Activated T-cell treated with anti-CD3 and anti-CD28 coated beads, Interleukin-2, amount 50 U/mL, for 4 hours (primary cell): ENCODE data around the gene BCL6. TPM values are rescaled to one million over a fixed set of nuclear protein-coding genes. Genes with fewer than 3 reads are reported as not detected.

Experiments
- ATAC-seq, 2 donors: fragments of 200-7000 bp; cut with Tn5 transposase; one replicate each; pipeline ENCODE4 v1.10.0; 2021
- DNase-seq: peaks from one replicate; pipeline ENCODE4 v3.0.0-alpha.2; 2020
- H3K27me3 Mint-ChIP-seq: one replicate; pipeline ENCODE4 v1.8.0; 2021; ENCODE audit warnings: low read depth, mixed read lengths
- H3K36me3 Mint-ChIP-seq: one replicate; pipeline ENCODE4 v1.8.0; 2022; ENCODE audit warnings: mixed read lengths; ENCODE audit not compliant: insufficient read depth
- H3K4me1 Mint-ChIP-seq: one replicate; pipeline ENCODE4 v1.8.0; 2021; ENCODE audit warnings: low read depth, mixed read lengths
- H3K4me3 Mint-ChIP-seq: one replicate; pipeline ENCODE4 v1.8.0; 2021; ENCODE audit warnings: mild to moderate bottlenecking, moderate library complexity, mixed read lengths
- H3K9me3 Mint-ChIP-seq: one replicate; pipeline ENCODE4 v1.8.0; 2021; ENCODE audit warnings: mixed read lengths
- total RNA-seq, 3 donors: library from RNA; stranded (reverse); gene quantifications; one replicate each; pipeline ENCODE4 v1.2.1, GENCODE V29; 2021

The BCL6 gene
- total RNA-seq, 3 donors from 2014 or later = 35.7 to 40.5 (median 39.1) TPM

DNA sequence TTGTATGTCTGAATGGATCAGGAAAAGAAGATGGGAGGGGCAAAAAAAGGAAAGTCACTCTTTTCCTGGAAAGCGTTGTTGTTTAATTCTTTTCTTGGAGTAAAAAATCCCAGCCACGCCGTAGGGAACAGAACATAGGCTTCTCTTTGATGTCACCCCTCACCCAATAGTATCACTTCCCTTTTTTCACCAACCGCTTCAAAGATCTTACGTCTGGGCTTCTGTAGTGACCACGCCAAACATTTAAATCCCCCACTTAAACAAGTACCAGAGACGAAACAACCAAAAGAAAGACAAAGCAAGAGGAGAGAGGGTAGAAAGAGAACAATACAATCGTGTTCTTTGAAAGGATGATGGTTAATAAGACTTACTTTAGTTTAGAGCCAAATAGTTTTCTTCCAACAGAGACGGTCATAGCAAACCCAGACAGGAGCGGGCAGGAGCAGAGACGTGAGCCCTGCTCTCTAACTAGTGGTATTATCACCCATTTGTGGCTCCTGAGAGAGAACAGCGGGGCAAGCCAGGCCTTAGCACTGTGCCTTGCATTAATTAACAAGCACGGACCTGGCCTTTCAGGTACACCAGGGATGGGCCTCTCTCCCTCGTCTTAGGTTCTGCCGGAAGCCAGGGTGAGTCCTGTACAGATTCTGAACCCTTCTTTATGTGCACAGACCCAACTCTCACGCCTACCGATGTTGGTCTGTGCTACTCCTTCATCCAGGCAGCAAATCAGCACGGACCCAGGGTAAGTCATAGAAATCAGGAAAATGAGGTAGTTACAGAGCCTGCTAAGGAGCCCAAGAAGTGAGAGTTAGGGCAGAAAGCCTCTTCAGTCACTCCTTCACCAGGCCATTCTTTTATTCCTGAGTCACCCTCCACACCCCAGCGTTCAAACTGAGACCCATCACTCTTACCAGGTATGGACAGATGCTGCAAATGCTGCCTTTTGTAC lies 28.2 kb upstream of the BCL6 start:
- no peaks in the 10 kb centered on the region for H3K9me3 Mint-ChIP-seq
- H3K4me1 Mint-ChIP-seq = peaks cover 46% of the 10 kb centered on the region

GRCh38 chr3:187770224-187770623 lies 25.0 kb upstream of the BCL6 start:
- Mint-ChIP-seq H3K9me3 (no peaks in the 10 kb centered on the region), H3K27me3 (no peaks in the 10 kb centered on the region), H3K36me3 (no peaks in the 10 kb centered on the region), H3K4me3 (no peak overlapping the region), H3K4me1 (peaks cover 33% of the 10 kb centered on the region)
- ATAC-seq (peak; percentile 96 to 97), DNase-seq (no peak)

More for the DNA sequence above, 28.2 kb upstream of the BCL6 start:
- H3K27me3 Mint-ChIP-seq = no peaks in the 10 kb centered on the region
- no peaks in the 10 kb centered on the region for H3K36me3 Mint-ChIP-seq
- ATAC-seq (no peak), DNase-seq (no peak)
- no peak overlapping the region for H3K4me3 Mint-ChIP-seq

DNA sequence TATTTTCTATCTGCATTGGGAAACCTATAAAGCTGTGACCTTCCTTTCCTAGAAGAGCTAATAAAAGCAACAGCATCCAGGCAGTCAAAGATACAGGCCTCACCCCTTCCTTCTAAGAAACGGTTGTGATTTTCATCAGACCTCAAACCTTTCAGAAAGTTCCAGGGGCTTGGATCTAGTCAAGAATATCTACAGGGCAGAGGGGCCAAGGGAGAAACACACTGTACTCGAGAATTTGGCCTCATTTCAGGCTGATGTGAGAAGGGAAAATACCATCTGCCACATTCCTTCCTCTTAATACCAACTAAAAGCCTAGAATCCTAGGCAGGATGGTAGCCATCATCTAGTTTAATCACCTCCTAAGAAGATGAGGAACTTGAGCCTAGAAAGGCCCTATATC lies 24.5 kb upstream of the BCL6 start:
- Mint-ChIP-seq H3K4me3 (no peak overlapping the region), H3K36me3 (no peaks in the 10 kb centered on the region), H3K27me3 (no peaks in the 10 kb centered on the region), H3K4me1 (peaks cover 33% of the 10 kb centered on the region), H3K9me3 (no peaks in the 10 kb centered on the region)
- ATAC-seq (peak in 1 of 2 donors; percentile 7), DNase-seq (no peak)

GRCh38 chr3:187767266-187768012 lies 22.2 kb upstream of the BCL6 start:
- ATAC-seq = no peak

DNA sequence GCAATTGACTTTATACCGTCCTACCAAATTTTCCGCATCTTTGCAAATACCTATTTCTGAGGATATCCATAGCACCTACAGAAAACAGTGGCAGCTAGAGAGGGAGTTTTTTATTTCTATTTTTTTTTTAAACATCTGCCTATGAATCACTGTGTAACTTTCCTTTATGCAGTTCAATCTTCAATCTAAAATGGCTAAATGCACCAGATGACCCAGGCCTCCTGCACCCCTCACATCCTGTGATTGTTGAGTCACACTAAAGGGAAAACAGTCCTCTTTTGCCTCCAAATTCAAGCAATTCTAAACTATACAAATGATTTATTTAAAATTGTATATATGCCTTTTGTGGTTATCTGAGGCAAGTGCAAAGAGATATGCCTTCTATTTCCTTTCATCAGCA lies 20.1 kb upstream of the BCL6 start:
- Mint-ChIP-seq H3K4me1 (peaks cover 22% of the 10 kb centered on the region), H3K4me3 (no peak overlapping the region), H3K36me3 (no peaks in the 10 kb centered on the region), H3K27me3 (no peaks in the 10 kb centered on the region), H3K9me3 (no peaks in the 10 kb centered on the region)
- ATAC-seq (no peak), DNase-seq (no peak)

More at GRCh38 chr3:187767266-187768012, 22.2 kb upstream of the BCL6 start:
- Mint-ChIP-seq H3K27me3 (no peaks in the 10 kb centered on the region), H3K4me1 (peaks cover 27% of the 10 kb centered on the region), H3K9me3 (no peaks in the 10 kb centered on the region), H3K36me3 (no peaks in the 10 kb centered on the region), H3K4me3 (no peak overlapping the region)
- no peak for DNase-seq

DNA sequence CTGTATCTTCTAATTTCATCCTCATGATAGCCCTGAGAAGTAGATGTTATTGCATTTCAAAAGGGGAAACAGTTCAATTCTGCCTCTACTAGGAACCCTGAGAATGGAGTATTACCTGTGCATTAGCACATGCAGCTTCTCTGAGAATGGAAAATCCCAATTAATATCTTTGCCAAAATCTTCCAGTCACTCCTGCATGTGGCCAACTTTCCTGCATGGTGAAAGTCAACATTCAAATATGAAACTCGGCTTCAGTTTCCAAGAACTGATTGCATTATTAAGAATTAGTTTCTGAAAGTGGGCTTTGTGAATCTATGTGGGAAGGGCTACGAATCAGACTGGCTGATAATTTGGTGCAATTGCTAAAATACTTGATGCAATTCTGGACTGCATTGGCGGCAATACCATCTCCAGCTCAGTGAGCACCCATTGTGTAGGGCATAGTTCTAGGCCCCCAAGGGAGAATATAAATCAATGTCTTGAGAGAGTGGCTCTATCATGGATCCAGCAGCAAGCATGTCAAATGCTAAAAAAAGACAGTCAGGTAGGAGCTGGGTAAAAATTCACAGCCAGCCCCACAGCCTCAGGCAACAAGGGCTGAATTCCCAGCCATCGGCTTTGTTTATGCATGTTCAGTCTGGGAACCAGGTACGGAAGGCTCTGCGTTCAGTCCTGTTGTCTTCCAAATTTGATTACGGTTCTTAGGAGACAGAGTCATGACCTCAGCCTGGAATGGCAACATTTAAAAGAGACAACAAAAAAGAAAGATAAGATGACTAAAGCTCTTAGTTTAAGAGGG lies 18.8 kb upstream of the BCL6 start:
- Mint-ChIP-seq H3K4me1 (peaks cover 9% of the 10 kb centered on the region), H3K36me3 (no peaks in the 10 kb centered on the region), H3K27me3 (no peaks in the 10 kb centered on the region), H3K9me3 (no peaks in the 10 kb centered on the region), H3K4me3 (no peak overlapping the region)
- DNase-seq (no peak), ATAC-seq (no peak)

GRCh38 chr3:187762792-187763191 lies 17.5 kb upstream of the BCL6 start:
- ATAC-seq (no peak), DNase-seq (no peak)
- Mint-ChIP-seq H3K27me3 (no peaks in the 10 kb centered on the region), H3K4me1 (no peaks in the 10 kb centered on the region), H3K4me3 (no peak overlapping the region), H3K9me3 (no peaks in the 10 kb centered on the region), H3K36me3 (no peaks in the 10 kb centered on the region)

DNA sequence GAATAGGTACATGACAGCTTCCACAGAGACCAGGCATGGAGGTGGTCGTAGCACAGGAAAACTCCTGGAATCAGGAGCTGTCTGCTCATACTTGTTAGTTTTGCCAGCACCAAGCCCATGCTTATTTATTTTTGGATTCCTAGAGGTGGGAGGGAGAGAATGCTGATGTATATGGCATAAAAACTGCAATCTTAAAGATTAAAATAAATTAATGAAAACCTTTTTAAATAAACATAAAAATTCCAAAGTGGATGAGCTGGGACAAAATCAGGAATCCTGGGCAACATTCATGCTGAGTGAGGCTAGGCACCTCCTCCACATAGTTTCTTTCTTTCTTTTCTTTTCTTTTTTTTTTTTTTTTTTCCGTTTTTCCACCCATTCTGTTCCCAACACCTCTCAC lies 14.3 kb upstream of the BCL6 start:
- no peaks in the 10 kb centered on the region for H3K4me1 Mint-ChIP-seq
- no peaks in the 10 kb centered on the region for H3K9me3 Mint-ChIP-seq
- no peaks in the 10 kb centered on the region for H3K27me3 Mint-ChIP-seq
- DNase-seq = no peak
- H3K36me3 Mint-ChIP-seq = no peaks in the 10 kb centered on the region
- H3K4me3 Mint-ChIP-seq = no peak overlapping the region
- no peak for ATAC-seq

DNA sequence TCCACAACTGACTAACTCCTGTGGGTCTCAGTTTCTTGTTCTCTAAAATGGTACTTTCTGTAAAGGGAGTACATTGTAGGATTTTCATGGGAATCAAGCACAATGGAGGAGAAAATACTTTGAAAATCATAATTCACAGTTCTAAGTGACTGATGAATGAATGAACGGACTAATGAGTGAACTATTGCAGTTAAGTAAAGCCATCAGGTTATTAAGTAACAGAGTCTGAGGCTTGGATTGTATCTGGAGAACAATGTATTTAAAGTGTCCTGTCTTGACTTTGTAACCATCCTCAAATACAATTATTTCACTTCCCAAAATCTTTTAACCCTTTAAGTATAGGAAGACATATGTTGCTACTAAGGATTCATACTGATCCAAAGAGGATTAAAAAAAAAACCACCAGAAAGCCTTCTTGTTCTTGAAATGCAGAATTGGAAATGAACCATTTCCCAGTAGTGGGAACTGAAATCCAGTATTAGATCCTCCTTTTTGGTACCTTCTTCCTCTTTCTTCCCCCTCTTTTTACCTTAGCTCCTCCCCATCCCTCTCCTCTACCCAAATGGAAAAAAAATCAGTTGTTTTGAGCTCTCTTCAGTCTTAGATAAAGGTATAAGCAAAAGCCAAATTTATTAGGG lies 13.2 kb upstream of the BCL6 start:
- no peaks in the 10 kb centered on the region for H3K36me3 Mint-ChIP-seq
- no peaks in the 10 kb centered on the region for H3K9me3 Mint-ChIP-seq
- ATAC-seq (no peak), DNase-seq (no peak)
- no peaks in the 10 kb centered on the region for H3K4me1 Mint-ChIP-seq
- no peaks in the 10 kb centered on the region for H3K27me3 Mint-ChIP-seq
- H3K4me3 Mint-ChIP-seq = no peak overlapping the region

DNA sequence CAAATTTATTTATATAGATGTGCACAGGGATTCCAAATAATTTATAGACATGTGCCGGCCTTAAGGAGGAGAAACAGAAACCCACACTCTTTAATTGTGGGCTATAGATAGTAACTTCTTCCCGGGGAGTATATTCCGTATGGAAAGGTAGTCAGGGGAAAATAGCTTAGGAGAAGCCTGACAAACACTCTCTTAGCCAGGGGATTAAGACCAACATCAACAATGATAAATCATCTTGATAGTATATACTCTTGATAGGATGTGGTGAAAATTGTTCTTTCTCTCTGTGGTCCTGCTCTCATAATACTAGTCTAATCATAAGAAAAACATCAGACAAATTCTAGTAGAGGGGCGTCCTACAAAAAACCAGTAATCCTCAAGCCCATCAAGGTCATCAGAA lies 8.2 kb upstream of the BCL6 start:
- peaks cover 30% of the 10 kb centered on the region for H3K4me1 Mint-ChIP-seq
- ATAC-seq = no peak
- no peak overlapping the region for H3K4me3 Mint-ChIP-seq
- no peaks in the 10 kb centered on the region for H3K27me3 Mint-ChIP-seq
- H3K9me3 Mint-ChIP-seq = no peaks in the 10 kb centered on the region
- no peaks in the 10 kb centered on the region for H3K36me3 Mint-ChIP-seq
- no peak for DNase-seq

GRCh38 chr3:187750513-187751123 lies 5.3 kb upstream of the BCL6 start:
- H3K4me3 Mint-ChIP-seq = no peak overlapping the region
- H3K36me3 Mint-ChIP-seq = no peaks in the 10 kb centered on the region
- H3K27me3 Mint-ChIP-seq = no peaks in the 10 kb centered on the region
- no peaks in the 10 kb centered on the region for H3K9me3 Mint-ChIP-seq
- no peak for DNase-seq
- no peak for ATAC-seq
- H3K4me1 Mint-ChIP-seq = peaks cover 57% of the 10 kb centered on the region

DNA sequence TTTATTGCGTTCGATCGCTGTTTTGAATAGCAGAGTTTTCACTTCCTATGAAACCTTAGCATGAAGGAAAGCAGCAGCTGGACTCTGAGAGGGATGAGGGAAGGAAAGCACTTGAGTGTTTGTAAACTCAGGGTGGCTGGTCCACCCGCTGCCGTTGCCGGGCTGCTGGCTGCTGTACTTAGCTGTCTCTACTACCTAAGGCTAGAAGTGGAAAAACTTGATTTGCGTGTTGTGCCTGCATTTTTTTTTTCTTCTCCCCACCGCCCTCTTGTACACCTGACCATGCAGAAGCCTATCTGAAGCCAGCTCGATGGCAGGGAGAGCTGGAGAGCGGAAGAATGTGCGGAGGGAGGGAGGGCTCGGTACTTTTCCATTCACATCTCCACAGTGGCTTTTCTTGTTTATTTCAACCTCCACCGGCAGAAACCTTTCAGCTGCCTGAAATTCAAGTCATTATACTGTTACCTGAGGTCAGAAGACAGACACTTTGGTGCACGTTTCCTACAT lies 4.8 kb upstream of the BCL6 start:
- ATAC-seq = no peak
- DNase-seq = no peak
- H3K4me3 Mint-ChIP-seq = peak overlapping the region; percentile 31
- H3K36me3 Mint-ChIP-seq = no peaks in the 10 kb centered on the region
- no peaks in the 10 kb centered on the region for H3K27me3 Mint-ChIP-seq
- H3K4me1 Mint-ChIP-seq = peaks cover 58% of the 10 kb centered on the region
- no peaks in the 10 kb centered on the region for H3K9me3 Mint-ChIP-seq

DNA sequence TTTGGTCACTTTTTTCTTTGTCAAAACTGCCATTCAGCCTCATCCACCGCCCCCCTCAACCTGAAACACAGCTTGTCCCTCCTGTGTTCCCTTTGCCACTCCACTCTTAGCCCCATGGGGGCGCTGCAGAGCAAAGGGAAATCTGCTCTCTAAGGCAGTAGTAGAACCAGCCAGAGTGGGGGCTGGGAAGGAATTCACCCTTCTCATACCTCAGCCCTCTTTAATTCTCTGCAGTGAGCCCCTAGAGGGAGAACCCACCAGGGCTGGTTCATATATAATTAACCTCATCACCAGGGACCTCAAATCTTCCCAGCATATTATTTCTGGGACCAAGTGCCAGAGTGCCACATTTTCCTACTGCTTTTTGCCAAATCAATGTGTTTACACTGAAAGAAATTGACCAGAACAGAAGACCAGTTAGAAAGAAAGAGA lies 2.8 kb upstream of the BCL6 start:
- Mint-ChIP-seq H3K36me3 (no peaks in the 10 kb centered on the region), H3K27me3 (no peaks in the 10 kb centered on the region), H3K9me3 (no peaks in the 10 kb centered on the region), H3K4me1 (peaks cover 58% of the 10 kb centered on the region), H3K4me3 (peak overlapping the region; percentile 46)
- DNase-seq (peak; percentile 92), ATAC-seq (peak; percentile 32 to 34)
